GM21576 (cell line): ENCODE measurements around the gene FOLR2.

Experiments
- ATAC-seq: cut with Tn5 transposase; IDR thresholded peaks from one replicate; pipeline ENCODE4 v1.9.1; 2021; ENCODE audit warnings: mild to moderate bottlenecking, moderate library complexity; ENCODE audit not compliant: unreplicated experiment

FOLR2 gene

DNA sequence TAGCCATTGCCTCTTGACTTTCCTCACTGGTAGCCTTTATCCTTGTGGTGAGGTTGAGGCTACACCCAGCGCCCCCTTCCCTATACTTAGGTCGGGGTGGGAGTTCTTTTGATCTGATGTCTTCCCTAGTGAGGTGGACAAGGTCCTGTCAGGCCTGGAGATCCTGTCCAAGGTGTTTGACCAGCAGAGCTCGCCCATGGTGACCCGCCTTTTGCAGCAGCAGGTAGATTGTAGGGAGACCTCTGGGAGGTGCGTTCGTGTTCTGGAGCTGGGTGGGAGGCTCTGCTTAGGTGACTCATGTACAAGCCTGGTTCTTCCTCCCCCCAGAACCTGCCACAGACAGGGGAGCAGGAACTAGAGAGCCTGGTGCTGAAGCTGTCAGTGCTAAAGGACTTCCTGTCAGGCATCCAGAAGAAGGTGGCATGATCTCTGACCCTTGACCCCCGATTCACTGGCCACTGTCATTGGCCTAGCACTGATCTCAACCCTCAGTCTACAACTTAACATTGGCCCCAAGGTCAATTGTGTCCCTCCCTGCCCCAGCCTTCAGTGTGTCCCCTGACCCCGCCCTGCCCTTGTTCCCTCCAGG lies 12.8 kb downstream of the FOLR2 start:
- ATAC-seq = no peak

DNA sequence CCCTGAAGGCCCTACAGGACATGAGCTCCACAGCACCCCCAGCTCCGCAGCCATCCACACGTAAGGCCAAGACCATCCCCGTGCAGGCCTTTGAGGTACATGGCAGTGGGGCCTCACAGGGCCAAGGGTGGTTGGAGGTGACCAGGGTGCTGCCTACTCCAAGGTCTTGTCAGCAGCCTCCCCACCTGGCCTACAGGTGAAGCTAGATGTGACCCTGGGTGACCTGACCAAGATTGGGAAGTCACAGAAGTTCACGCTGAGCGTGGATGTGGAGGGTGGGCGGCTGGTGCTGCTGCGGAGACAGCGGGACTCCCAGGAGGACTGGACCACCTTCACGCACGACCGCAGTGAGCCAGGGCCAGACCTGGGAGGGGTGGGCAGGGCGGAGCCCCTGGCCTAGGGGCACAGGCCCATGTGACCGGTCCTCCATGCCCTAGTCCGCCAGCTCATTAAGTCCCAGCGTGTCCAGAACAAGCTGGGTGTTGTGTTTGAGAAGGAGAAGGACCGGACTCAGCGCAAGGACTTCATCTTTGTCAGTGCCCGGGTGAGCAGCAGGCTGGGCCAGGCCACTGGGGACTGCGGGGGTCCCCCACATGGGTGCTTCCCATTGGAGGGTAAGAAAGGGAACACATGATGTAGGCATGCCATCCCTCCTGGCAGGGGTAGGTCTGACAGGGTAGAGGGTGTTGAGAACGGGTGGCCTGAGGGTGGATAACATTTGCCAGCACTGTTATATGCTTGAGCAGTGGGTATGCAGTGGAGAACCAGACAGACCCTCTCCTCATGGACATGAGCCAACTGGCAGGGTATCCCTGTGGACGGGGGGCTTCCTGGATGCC lies 13.6 kb downstream of the FOLR2 start:
- no peak for ATAC-seq

DNA sequence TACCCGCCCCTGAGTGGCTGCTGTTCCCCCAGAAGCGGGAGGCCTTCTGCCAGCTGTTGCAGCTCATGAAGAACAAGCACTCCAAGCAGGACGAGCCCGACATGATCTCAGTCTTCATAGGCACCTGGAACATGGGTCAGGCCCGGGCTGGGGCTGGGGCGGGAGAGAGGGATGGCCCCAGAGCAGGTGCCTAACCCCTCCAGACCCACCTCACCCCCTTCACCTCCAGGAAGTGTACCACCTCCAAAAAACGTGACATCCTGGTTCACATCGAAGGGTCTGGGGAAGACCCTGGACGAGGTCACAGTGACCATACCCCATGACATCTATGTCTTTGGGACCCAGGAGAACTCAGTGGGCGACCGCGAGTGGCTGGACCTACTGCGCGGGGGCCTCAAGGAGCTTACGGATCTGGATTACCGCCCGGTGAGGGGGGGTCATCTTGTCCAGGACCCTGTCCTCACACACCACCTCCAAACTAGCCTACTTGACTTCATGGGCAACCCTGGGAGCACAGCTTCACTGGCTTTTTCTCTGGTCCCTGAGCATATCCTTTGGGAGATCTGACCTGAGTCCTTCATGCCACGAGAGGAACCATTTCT lies 14.3 kb downstream of the FOLR2 start:
- no peak for ATAC-seq

DNA sequence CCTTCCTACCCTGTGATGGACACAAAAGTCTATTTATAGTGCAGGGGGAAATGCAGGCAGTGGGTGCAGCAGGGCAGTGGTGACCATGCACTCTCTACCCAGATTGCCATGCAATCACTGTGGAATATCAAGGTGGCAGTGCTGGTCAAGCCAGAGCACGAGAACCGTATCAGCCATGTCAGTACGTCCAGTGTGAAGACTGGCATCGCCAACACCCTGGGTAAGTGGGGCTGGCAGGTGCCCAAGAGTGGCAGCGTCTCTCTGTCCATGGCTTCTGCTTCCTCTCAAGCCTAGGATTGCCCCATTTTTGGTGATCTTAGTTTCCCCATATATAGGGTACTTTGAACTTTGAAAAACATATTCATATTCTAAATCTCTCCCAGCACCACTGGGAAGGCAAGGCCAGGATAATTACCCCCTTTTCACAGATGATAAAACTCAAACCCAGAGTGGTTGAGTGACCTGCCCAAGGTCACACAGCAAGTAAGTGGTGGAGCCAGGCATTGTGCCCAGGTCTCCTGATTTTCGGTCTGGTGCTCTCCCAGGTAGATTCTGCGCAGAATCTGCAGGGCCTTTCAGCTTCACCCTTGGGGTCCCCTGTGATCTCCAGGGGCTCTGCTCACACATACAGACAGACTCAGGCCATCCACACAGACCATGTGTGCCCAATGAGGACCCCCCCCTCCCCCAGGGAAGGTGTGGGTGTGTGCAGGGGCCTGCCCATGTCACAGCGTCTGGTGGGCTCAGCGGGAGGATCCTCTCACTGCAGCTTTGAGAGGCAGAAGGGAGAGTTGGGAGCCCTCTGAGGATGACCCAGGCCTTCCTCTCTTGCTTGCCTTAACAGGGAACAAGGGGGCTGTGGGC lies 15.0 kb downstream of the FOLR2 start:
- no peak for ATAC-seq

DNA sequence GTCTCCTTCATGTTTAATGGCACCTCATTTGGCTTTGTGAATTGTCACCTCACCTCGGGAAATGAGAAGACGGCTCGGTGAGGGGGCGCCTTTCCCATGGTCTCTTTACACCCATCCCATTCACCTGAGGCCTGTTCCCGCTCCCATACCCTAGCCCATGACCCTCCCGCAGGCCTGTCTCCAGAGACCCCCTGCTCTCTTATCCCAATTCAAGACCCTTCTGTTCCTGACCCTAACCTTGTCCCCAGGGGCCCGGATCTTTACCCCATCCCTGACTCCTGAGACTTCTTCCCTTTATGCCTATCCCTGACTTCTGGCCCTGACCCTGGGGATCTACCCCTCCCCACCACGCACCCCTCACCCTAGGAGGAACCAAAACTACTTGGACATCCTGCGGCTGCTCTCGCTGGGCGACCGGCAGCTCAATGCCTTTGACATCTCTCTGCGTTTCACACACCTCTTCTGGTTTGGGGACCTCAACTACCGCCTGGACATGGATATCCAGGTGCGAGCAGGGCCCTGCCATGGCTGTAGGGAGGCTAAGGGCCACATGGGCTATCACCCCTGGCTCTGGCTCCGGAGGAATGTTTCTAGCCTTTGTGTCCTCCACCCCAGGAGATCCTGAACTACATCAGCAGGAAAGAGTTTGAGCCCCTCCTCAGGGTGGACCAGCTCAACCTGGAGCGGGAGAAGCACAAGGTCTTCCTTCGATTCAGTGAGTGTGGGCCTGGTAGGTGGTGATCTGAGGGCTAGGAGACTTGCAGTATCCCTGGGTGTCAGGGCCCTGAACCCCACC lies 15.9 kb downstream of the FOLR2 start:
- no peak for ATAC-seq

DNA sequence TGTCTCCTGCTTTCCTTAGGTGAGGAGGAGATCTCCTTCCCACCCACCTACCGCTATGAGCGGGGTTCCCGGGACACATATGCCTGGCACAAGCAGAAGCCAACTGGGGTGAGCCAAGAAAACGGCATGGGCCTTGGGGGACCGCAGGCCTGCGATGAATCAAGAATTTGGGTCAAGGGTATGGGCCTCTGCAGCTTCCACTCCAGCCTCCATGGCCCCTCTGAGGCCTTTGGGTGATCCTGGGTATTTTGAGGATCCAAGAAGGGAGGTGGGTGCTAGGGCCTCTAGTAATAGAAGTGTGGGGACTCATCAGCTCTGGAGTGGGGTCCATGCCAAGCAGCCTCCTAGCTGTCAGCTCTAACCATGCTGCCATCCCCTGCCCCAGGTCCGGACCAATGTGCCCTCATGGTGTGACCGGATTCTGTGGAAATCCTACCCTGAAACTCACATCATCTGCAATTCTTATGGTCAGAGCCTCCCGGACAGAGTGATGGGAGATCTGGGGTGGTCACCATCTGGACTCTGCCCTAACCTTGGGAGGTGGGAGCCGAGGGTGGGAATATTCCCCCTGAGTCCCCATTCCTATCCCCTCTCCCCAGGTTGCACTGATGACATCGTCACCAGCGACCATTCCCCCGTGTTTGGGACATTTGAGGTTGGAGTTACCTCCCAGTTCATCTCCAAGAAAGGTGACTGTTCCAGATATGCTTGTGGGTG lies 16.6 kb downstream of the FOLR2 start:
- ATAC-seq = no peak

DNA sequence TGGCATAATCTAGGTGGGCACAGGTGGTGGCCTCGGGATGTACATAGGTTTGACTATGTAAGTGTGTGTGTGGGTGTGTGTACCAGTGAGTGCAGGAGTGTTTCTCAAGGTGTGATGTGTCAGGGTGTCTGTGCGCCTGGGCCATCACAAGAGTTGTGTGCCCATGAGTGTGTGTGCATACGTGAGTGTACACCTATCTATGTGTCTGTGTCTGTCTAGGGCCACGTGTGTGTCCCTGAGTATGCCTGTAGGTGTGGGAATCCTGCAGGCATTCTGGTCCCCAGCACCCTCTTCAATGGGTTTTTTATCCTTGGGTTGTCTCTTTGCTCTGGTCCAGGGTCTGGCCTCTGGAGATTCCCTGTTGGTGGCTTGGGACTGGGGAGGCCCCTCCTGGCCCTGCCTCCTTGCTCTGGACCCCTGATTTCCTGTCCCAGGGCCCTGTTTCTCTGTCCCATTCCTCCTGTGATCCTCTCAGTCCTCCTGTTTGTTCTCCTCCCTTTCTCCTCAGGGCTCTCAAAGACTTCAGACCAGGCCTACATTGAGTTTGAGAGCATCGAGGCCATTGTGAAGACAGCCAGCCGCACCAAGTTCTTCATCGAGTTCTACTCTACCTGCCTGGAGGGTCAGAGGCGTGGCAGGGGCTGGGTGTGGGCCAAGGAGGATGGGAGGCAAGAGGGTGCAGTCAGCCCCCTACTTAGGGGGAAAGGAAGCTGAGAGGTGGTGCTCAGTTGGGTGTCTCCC lies 17.3 kb downstream of the FOLR2 start:
- ATAC-seq = no peak

DNA sequence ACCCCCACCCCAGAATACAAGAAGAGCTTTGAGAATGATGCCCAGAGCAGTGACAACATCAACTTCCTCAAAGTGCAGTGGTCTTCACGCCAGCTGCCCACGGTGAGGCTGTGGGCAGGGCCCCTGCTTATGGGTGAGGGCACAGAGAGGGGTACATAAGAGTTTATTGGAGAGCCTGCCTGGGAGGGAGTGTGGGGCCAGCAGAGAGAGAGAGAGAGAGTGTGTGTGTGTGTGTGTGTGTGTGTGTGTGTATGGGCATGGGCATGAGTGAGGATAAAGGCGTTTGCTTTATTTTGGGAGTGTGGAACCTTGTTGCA lies 17.9 kb downstream of the FOLR2 start:
- no peak for ATAC-seq

DNA sequence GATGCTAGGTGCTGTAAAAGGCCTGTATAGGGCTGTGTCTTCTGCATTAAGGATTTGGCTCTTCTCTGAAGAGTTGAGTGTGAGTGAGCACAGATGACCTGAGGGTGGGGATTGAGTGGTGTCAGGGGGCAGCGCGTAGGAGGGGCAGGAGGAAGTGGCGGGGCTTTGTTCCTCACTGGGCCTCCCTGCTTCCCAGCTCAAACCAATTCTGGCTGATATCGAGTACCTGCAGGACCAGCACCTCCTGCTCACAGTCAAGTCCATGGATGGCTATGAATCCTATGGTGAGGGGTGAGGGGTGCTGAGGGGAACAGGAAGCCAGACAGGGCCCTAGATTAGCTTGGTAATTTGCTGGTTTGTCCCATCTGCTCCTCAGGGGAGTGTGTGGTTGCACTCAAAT lies 18.3 kb downstream of the FOLR2 start:
- ATAC-seq = no peak

DNA sequence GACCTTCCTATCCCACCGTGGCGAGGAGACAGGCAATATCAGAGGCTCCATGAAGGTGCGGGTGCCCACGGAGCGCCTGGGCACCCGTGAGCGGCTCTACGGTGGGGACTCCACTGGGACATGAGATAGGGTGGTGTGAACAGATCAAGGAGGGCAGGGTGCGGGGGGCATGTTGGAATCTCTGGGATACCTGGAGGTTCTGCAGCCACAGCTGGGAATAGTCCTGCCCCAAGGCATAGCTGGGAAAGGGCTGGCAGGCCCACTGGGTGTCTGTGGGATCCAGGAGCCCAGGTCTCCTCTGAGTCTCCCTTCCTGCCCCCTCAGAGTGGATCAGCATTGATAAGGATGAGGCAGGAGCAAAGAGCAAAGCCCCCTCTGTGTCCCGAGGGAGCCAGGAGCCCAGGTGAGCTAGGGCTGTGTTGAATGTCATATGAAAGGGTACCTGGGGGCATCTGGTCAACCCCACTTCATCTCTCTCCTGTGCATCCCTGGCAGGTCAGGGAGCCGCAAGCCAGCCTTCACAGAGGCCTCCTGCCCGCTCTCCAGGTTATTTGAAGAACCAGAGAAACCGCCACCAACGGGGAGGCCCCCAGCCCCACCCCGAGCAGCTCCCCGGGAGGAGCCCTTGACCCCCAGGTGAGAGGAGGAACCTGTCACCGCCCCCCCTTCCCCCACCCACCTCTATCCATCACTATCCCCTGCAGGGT lies 18.9 kb downstream of the FOLR2 start:
- ATAC-seq = no peak

DNA sequence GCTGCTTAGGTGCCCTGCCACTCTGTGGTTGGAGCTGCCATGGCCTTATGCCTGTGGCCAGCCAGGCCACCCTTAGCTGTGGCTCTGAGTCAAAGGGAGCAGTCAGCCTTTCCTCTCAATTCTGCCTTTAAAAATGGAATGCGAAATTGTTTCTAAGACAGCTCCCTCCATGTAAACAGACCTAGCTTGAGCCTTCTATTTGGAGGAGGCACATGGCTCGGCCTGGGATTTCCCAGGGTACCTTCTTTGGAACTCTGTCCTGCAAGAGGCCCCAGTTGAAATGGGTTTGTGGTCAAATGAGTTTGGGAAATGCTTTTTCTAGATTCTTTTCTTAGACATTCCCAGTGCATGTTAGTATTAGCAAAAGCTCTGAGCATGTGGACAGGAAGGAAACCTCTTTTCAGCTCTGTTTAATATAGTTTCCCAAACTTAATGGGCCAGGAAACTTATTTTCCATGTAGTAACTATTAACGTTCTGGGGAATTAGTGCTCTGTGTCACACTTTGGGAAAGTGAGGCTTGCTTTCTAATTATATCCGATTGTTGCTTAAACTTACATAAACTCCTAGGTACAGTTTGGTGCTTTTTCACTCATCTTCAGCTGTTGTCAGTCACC lies 19.6 kb downstream of the FOLR2 start:
- no peak for ATAC-seq

DNA sequence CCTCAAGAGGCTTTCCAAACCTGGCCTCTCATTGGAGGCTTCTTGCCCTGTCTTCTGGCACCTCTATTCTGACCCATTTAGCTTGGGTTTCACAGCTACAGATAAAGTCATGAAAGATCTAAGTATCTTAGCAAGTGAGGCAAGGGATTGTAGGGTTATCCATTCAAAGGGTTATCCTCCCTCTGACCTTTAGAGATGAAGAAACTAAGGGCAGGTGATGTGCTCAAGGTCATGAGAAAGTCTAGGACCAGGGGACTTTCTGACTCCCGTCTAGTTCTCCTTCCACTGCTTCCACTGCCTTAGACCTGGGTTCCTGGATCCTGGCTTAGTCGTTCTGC lies 20.1 kb downstream of the FOLR2 start:
- ATAC-seq = no peak

DNA sequence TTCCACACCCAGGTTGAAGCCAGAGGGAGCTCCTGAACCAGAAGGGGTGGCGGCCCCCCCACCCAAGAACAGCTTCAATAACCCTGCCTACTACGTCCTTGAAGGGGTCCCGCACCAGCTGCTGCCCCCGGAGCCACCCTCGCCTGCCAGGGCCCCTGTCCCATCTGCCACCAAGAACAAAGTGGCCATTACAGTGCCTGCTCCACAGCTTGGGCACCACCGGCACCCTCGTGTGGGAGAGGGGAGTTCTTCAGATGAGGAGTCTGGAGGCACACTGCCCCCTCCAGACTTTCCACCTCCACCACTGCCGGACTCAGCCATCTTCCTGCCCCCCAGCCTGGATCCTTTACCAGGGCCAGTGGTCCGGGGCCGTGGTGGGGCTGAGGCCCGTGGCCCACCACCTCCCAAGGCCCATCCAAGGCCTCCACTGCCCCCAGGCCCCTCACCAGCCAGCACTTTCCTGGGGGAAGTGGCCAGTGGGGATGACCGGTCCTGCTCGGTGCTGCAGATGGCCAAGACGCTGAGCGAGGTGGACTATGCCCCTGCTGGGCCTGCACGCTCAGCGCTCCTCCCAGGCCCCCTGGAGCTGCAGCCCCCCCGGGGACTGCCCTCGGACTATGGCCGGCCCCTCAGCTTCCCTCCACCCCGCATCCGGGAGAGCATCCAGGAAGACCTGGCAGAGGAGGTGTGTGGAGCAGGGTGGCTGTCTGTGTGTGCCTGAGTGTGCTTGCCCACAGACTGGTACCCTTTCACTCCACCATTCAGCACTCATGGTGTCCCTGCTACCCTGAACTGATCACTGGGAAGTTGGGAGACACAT lies 20.7 kb downstream of the FOLR2 start:
- no peak for ATAC-seq

DNA sequence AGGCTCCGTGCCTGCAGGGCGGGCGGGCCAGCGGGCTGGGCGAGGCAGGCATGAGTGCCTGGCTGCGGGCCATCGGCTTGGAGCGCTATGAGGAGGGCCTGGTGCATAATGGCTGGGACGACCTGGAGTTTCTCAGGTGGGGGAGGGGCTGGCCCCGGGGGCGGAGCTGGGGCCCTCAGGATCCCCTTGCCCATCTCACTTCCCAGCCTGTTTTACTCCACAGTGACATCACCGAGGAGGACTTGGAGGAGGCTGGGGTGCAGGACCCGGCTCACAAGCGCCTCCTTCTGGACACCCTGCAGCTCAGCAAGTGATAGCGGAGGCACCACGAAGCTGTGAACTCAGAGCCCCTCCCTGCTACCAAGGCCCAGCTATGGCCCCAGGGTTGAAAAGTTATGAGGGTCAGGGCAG lies 21.5 kb downstream of the FOLR2 start:
- ATAC-seq = no peak

DNA sequence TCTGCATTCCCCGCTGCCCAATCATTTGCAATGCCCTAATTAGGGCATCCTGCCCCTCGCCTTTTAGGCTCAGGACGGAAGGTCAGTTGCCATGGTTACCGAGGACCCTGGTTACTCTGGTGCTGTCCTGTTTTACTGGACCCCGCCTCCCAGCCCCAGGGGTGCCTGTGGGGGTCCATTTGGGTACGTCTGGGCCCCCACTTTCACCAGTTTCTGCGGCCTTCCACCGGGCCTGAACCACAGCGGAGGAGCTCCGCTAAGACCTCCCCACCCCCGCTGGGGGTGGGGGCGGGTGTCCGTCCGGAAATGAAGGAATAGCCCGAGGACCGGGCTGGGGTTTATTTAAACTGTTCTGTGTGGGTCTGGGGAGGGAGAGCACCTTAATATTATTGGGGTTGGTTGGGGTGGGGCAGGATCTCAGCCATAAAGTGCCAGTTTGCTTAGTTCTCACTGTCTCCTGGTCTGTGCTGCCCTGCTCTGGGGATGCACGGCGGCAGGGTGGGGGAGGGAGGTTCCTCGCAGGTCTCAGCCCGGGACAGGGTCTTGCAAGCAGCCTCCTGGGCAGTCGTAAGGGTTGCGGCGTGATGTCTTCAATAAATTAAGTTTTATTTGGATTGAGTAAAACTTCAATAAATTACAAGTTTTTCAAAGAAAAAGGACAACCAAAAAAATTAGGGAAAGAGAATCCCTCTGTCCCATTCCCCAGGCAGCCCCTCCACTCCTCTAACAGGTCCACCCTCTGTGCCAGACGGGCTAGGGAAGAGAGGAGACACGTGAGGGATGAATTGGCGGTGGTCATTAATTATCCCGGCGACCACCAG lies 22.1 kb downstream of the FOLR2 start:
- no peak for ATAC-seq

DNA sequence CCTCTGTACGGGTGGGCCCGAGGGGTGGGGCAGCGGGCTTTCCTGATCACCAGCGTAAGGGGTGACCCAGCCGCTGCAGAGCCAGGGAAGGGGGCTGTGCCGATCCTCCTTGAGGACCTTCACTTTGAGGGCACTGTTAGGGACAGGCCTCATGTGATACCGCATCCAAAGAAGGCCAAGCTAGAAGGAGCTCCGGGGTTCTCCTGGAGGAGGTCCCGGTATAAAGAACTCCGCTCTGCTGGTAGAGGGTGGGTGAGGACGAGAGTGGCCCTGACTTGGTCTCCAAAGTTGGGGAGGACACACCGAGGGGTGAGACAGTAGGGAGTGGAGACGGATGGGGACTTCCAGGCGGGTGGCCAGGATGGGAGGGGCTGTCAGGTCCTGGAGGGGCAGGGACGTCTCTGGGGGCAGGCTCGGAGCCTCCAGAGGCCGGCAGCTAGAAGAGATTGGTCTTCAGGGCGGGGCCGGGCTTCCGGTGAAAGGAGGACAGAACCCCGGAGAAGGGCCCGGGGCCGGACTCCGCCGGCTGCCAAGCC lies 22.8 kb downstream of the FOLR2 start:
- no peak for ATAC-seq
